Ovary (tissue), 3 donors: ENCODE data around the gene TRIM37.

ENCODE experiments used
- POLR2A ChIP-seq: fragments of 450-650 bp; IDR thresholded peaks from one replicate; pipeline ENCODE4 v1.6.1; 2017; ENCODE audit warnings: antibody characterized with exemption, mild to moderate bottlenecking, moderate library complexity
- TF ChIP-seq, protein P1 (sequence below), 3 donors: fragments of 450-650 bp in 2 of 3; fragments of 200-600 bp in 1 of 3; IDR thresholded peaks; one replicate each; pipeline versions ENCODE4 v1.5.1 to v1.8.0; 2016 to 2022; ENCODE audit warnings: antibody characterized with exemption in 3 of 3, mild to moderate bottlenecking in 1 of 3
- donor health status: DM: no; HTN: no; CAD: no.

GRCh38 chr17:58944166-58944565, 162.5 kb downstream of the TRIM37 start:
- TF ChIP-seq POLR2A = no peak
- TF ChIP-seq, protein P1, sequence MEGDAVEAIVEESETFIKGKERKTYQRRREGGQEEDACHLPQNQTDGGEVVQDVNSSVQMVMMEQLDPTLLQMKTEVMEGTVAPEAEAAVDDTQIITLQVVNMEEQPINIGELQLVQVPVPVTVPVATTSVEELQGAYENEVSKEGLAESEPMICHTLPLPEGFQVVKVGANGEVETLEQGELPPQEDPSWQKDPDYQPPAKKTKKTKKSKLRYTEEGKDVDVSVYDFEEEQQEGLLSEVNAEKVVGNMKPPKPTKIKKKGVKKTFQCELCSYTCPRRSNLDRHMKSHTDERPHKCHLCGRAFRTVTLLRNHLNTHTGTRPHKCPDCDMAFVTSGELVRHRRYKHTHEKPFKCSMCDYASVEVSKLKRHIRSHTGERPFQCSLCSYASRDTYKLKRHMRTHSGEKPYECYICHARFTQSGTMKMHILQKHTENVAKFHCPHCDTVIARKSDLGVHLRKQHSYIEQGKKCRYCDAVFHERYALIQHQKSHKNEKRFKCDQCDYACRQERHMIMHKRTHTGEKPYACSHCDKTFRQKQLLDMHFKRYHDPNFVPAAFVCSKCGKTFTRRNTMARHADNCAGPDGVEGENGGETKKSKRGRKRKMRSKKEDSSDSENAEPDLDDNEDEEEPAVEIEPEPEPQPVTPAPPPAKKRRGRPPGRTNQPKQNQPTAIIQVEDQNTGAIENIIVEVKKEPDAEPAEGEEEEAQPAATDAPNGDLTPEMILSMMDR (IDR thresholded peaks at IDR 0.05) = no peak
